ENCODE measurements around the gene FAM163B.

Gene FAM163B

GRCh38 chr9:133641861-133642595 lies 32.8 kb upstream of the FAM163B start:
- no peak overlapping the region for H3K9ac ChIP-seq (ENCODE audit: insufficient read length)
- H3K9me3 ChIP-seq (ENCODE audit: low read depth, low read length) = no peaks in the 10 kb centered on the region
- H3K4me3 ChIP-seq = no peak overlapping the region
- H3K27ac ChIP-seq = no peak overlapping the region
- no peak for DNase-seq (ENCODE audit: low read depth, low spot score)
- TF ChIP-seq POLR2AphosphoS5 (IDR thresholded peaks at IDR 0.05; ENCODE audit: borderline replicate concordance, low read depth, low read length) = no peak
- no peak for TF ChIP-seq EZH2 (IDR thresholded peaks at IDR 0.05)
- no peak for TF ChIP-seq FOXP2 (optimal IDR thresholded peaks at IDR 0.05; ENCODE audit: control extremely low read depth, extremely low read length, insufficient read depth)
- no peaks in the 10 kb centered on the region for H3K36me3 ChIP-seq (ENCODE audit: insufficient read depth, low read length)

DNA sequence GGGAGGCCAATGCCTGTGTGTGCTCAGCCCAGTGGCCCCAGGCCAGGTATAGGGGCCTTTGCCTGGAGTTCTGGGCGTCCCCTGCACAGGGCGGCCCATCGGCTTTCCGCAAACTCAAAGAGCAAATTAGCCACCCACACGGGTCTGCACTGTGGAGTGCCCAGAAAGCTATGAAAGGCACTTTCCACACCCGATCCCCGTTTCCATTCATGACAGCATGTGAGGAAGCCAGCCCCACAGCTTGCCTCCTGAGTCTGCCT lies 32.1 kb upstream of the FAM163B start:
- DNase-seq (ENCODE audit: low read depth, low spot score) = no peak
- H3K4me3 ChIP-seq = no peak overlapping the region
- TF ChIP-seq FOXP2 (optimal IDR thresholded peaks at IDR 0.05; ENCODE audit: control extremely low read depth, extremely low read length, insufficient read depth) = no peak
- no peak for TF ChIP-seq EZH2 (IDR thresholded peaks at IDR 0.05)
- no peak for TF ChIP-seq POLR2AphosphoS5 (IDR thresholded peaks at IDR 0.05; ENCODE audit: borderline replicate concordance, low read depth, low read length)

GRCh38 chr9:133640580-133641395 lies 31.6 kb upstream of the FAM163B start:
- Histone ChIP-seq H3K9me3 (ENCODE audit: low read depth, low read length) (no peaks in the 10 kb centered on the region), H3K4me3 (no peak overlapping the region), H3K27ac (no peak overlapping the region), H3K9ac (ENCODE audit: insufficient read length) (no peak overlapping the region), H3K36me3 (ENCODE audit: insufficient read depth, low read length) (no peaks in the 10 kb centered on the region)
- DNase-seq (ENCODE audit: low read depth, low spot score) = no peak
- no peak for TF ChIP-seq FOXP2 (optimal IDR thresholded peaks at IDR 0.05; ENCODE audit: control extremely low read depth, extremely low read length, insufficient read depth)
- no peak for TF ChIP-seq POLR2AphosphoS5 (IDR thresholded peaks at IDR 0.05; ENCODE audit: borderline replicate concordance, low read depth, low read length)
- no peak for TF ChIP-seq EZH2 (IDR thresholded peaks at IDR 0.05)

More for the DNA sequence above, 32.1 kb upstream of the FAM163B start:
- Histone ChIP-seq H3K9ac (ENCODE audit: insufficient read length) (no peak overlapping the region), H3K36me3 (ENCODE audit: insufficient read depth, low read length) (no peaks in the 10 kb centered on the region), H3K27ac (no peak overlapping the region), H3K9me3 (ENCODE audit: low read depth, low read length) (no peaks in the 10 kb centered on the region)

DNA sequence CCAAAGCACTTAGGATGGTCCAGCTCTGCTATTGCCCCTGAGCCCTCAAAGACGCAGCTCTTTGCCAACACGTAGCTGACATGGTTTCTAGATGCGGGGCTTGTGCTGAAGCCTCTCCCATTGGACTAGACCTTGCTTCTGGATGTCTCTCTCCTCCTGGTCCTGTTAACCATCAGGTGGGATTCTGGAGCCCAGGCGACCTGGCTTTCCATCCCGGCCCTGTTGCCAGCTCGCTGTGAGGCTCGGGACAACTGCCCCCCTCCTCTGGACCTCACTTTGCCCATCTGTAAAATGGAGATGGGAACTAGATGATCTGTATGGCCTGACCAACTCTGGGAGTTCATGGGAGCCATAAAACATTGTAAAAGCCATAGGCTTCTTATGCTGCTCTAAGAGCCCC lies 31.0 kb upstream of the FAM163B start:
- Histone ChIP-seq H3K4me3 (no peak overlapping the region), H3K9ac (ENCODE audit: insufficient read length) (no peak overlapping the region), H3K9me3 (ENCODE audit: low read depth, low read length) (no peaks in the 10 kb centered on the region), H3K27ac (no peak overlapping the region), H3K36me3 (ENCODE audit: insufficient read depth, low read length) (no peaks in the 10 kb centered on the region)
- DNase-seq (ENCODE audit: low read depth, low spot score) = no peak
- TF ChIP-seq EZH2 (IDR thresholded peaks at IDR 0.05) = no peak

DNA sequence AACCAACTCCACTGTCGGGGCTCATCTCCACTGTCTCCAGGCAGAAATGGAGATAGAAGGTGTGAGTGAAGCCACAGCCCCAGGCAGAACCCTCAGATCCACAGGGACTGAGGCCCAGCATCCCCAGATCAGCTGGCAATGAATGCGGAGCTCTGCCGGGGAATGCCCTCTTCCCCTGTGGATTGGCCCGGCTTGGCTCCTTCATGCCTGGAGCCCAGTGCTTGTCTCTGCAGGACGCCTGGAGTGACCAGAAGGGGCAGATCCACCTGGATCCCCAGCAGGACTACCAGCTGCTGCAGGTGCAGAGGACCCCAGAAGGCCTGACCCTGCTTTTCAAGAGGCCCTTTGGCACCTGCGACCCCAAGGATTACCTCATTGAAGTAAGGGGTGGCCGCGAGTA lies 30.4 kb upstream of the FAM163B start:
- Histone ChIP-seq H3K4me3 (no peak overlapping the region), H3K27ac (no peak overlapping the region), H3K36me3 (ENCODE audit: insufficient read depth, low read length) (no peaks in the 10 kb centered on the region), H3K9me3 (ENCODE audit: low read depth, low read length) (no peaks in the 10 kb centered on the region), H3K9ac (ENCODE audit: insufficient read length) (no peak overlapping the region)
- no peak for DNase-seq (ENCODE audit: low read depth, low spot score)
- TF ChIP-seq EZH2 (IDR thresholded peaks at IDR 0.05) (no peak), FOXP2 (optimal IDR thresholded peaks at IDR 0.05; ENCODE audit: control extremely low read depth, extremely low read length, insufficient read depth) (no peak)

DNA sequence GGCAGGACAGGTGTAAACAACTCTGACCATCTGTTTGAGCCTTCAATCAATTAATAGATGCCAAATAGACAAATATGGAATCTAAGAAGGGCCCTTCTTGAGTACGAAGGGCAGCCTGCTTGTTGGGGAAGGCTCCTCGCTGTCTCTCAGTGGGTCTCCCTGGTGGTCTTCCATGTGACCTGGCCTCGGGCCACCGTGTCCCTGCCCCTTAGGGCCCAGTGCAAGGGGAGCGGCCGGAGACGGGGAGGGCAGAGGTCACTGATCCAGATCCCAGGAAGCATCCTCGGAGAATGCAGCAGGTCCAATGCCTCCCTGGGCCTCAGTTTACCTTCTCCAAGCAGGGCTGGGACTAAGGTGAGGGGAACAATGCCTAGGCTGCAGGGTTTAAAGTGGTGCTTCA lies 29.5 kb upstream of the FAM163B start:
- DNase-seq (ENCODE audit: low read depth, low spot score) = no peak
- Histone ChIP-seq H3K36me3 (ENCODE audit: insufficient read depth, low read length) (no peaks in the 10 kb centered on the region), H3K4me3 (no peak overlapping the region), H3K27ac (no peak overlapping the region), H3K9ac (ENCODE audit: insufficient read length) (no peak overlapping the region), H3K9me3 (ENCODE audit: low read depth, low read length) (no peaks in the 10 kb centered on the region)
- TF ChIP-seq EZH2 (IDR thresholded peaks at IDR 0.05) = no peak
- no peak for TF ChIP-seq POLR2AphosphoS5 (IDR thresholded peaks at IDR 0.05; ENCODE audit: borderline replicate concordance, low read depth, low read length)
- no peak for TF ChIP-seq FOXP2 (optimal IDR thresholded peaks at IDR 0.05; ENCODE audit: control extremely low read depth, extremely low read length, insufficient read depth)

DNA sequence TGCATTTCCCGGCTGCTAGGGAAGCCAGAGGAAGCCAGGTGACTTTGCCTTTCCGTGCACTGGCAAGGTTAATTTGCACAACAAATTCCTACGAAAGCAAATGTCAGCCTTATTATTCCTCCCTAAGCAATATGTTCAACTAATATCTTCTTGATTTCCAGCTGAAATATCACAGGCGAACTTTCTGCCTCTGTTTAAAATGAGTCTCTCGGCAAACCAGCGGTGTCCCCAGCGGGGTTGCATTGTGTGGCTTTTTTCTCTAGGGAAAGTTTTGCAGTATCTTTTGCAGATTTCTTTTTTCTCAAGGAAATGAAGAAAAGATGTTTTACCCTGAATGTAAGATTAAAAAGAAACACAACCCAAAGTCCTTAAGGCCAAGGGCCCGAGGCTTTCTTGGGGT lies 28.9 kb upstream of the FAM163B start:
- no peak for TF ChIP-seq POLR2AphosphoS5 (IDR thresholded peaks at IDR 0.05; ENCODE audit: borderline replicate concordance, low read depth, low read length)
- no peak for TF ChIP-seq FOXP2 (optimal IDR thresholded peaks at IDR 0.05; ENCODE audit: control extremely low read depth, extremely low read length, insufficient read depth)
- TF ChIP-seq EZH2 (IDR thresholded peaks at IDR 0.05) = no peak
- Histone ChIP-seq H3K36me3 (ENCODE audit: insufficient read depth, low read length) (no peaks in the 10 kb centered on the region), H3K27ac (no peak overlapping the region), H3K4me3 (no peak overlapping the region), H3K9ac (ENCODE audit: insufficient read length) (peak overlapping the region; percentile 17), H3K9me3 (ENCODE audit: low read depth, low read length) (no peaks in the 10 kb centered on the region)
- peak; percentile 53 for DNase-seq (ENCODE audit: low read depth, low spot score)

DNA sequence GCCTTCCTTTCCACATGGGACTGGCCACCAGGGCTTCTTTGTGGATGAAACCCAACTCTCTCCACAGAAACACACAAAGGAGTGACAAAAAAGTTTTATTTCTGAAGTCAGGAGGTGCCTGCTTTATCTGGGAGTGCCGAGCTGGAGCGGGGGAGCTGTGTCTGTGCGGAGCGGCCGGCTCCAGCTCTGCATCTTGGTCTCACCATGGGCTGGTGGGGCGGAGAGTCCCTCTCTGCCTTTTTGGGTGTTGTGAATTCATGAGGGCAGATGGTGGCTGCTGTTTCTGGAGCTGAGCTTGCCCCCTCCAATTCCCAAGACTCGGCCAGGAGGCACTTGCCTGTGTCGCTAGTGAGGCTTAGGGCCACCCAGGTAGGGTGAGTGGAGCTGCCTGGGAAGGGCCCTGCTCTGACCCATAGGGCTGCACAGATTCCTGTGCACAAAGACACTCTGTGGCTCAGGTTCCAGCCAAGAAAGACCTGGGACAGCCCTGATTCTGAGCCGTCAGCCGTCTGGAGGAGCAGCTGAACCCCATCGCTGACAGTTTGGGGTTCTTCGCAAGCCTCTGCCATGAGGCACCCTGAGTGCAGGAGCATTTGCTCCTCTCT lies 28.4 kb upstream of the FAM163B start:
- Histone ChIP-seq H3K27ac (no peak overlapping the region), H3K4me3 (no peak overlapping the region), H3K9me3 (ENCODE audit: low read depth, low read length) (no peaks in the 10 kb centered on the region), H3K9ac (ENCODE audit: insufficient read length) (no peak overlapping the region), H3K36me3 (ENCODE audit: insufficient read depth, low read length) (no peaks in the 10 kb centered on the region)
- no peak for TF ChIP-seq EZH2 (IDR thresholded peaks at IDR 0.05)
- no peak for TF ChIP-seq FOXP2 (optimal IDR thresholded peaks at IDR 0.05; ENCODE audit: control extremely low read depth, extremely low read length, insufficient read depth)
- TF ChIP-seq POLR2AphosphoS5 (IDR thresholded peaks at IDR 0.05; ENCODE audit: borderline replicate concordance, low read depth, low read length) = no peak
- no peak for DNase-seq (ENCODE audit: low read depth, low spot score)

Data from SK-N-MC (cell line).